Activated gamma-delta T cell treated with Interleukin-2 at 50 U/mL for 16 hours (primary cell): ENCODE measurements around the gene NME9.

ENCODE experiments used
- DNase-seq: peaks from one replicate; pipeline ENCODE4 v3.0.0-alpha.2; 2020

NME9 gene

DNA sequence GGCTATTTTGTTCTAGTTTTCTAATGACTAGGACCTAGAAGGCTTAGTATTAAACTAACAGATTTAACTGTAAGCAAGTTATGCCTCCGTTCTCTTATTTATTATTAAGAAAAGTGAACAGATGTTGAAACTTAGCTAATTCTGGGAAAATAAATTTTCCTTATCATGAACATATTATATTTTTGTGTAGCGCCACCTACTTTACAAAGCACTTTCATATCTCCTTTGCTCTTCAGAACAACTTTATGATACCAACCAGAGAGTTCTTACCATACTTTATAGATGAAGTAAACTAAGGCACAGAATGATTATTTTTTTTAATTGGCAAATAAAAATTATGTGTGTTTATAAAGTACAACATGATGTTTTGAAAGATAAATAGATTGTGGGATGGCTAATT is 59.4 kb downstream of the NME9 start:
- no peak for DNase-seq

DNA sequence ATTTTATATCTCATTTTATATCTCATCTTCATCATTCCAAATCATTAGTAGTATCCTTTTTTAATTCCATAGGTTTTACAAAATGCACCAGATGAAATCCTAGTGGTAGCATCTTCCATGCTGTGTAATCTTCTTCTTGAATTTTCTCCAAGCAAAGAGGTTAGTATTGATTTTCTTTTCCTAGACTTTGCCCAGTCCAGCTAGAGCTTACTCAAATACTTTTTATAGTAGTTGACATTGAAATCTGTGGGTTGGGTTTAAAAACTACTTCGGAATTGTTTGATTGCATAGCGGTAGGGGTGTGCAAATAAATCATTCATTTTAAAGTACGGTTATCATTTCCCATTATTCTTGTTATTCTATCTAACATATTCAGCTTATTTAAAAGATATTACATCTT is 62.6 kb downstream of the NME9 start:
- DNase-seq, result no peak

DNA sequence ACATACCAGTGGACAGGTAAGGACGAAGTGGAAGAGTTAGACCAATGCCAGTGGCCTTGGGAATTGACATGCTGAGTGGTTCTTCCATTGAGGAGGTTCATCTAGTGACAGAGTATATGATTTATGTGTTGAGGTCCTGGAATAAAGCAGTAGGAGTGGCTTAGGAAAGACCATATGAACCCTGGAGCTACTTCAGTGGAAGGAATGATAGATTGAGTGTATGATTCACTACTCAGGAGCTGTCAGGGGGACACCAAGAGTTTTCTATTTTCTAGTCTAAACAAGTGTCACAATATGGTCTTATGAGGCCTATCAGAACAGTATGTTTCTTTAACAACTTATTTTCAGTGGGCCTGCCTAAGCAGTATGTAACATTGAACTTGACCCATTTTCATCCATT is 63.9 kb downstream of the NME9 start:
- DNase-seq, result no peak

DNA sequence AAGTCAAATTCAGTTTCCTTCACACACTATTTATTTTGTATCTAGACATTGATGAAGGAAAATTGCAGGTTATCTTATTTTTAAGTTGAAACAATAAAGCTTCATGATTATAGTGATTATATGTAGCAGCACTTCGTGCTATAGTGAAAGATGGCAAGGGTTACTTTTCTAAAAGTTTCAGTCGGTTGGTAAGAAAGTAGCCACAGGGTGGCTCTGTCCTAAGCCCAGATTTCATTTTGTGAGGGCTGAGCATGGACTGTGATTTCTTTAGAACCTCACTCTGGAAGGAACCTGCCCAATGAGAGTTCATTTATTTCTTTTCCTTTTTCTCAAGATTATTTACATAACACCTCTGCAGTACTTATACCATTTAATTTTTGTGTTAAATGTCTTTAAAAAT is 66.5 kb downstream of the NME9 start:
- no peak for DNase-seq

GRCh38 chr3:138260611-138261010 is 69.0 kb downstream of the NME9 start:
- no peak for DNase-seq

DNA sequence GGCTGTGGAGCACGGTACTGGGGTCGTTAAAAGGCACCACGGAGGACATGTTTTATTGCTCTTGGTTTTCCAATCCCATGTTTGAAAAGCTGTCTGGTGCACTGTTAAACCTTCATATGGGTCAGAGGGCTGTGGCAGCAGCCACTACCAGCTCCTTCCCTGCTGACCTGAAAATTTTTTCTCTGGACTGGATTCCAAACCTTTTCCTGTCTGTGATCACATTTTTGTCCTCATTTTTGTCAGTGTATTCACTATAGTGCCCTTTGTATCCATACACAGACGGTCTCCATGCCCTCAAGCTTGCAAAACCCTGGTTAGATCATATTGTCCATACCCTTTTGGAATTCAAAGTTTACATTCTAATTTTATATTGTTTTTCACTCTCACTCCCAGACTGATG is 70.5 kb downstream of the NME9 start:
- DNase-seq, result no peak

DNA sequence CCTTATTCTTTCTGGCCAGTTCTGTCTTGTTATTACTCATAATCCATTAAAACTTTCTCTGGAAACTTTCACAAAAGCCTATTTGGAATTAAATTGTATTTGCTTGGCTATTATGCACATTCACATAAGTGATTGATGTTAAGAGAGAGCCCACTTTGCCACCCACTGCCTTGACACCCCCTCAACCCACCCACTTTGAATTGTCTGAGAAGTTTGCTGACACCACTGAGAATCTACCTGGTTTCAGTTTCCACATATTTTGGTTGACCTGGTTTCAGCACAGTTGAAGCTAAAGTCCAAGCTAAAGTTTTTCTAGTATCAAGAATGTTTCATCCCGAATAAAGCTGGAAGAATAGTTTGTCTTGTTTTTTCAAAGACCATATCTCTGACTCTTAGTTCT is 71.7 kb downstream of the NME9 start:
- no peak for DNase-seq

DNA sequence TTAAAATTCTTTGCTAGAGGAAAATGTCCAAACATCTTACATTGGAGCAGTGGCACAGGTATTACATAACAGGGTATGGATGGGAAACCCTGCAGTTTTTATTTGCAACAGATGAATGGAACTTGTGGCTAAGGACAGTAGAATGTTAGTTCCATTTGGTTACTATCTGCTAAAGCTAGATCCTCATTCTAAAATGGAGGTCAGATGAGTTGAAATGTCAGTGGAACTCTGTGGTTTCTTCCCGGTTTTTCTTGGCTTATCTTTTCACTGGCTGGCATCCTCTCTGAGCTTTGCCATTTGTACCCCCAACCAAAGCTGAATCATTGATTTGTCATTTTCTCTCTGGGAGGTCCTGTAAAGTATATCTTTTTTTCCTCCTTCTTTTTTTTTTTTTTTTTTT is 73.6 kb downstream of the NME9 start:
- no peak for DNase-seq

GRCh38 chr3:138254216-138254615 is 75.4 kb downstream of the NME9 start:
- no peak for DNase-seq

- DNase-seq, result no peak
These were observed 76.0 kb downstream of the NME9 start for GRCh38 chr3:138253609-138254008.
